Stimulated activated memory B cell treated with anti-CD40 and anti-IgM and Interleukin-4, amounts not matched to agents 10 μg/mL and 1 μg/mL and 100 μg/mL, for 72 hours (primary cell): ENCODE data around the gene CYP1B1.

Experiments
- ATAC-seq: fragments of 150-1000 bp; cut with Tn5 transposase; 2 replicates; pipeline ENCODE4 v1.10.0; 2021
- H3K27ac Mint-ChIP-seq: one replicate; pipeline ENCODE4 v1.8.0; 2022; ENCODE audit warnings: mild to moderate bottlenecking, mixed read lengths
- H3K27me3 Mint-ChIP-seq: one replicate; pipeline ENCODE4 v1.8.0; 2022; ENCODE audit warnings: mixed read lengths
- H3K36me3 Mint-ChIP-seq: one replicate; pipeline ENCODE4 v1.8.0; 2022; ENCODE audit warnings: mixed read lengths
- H3K4me1 Mint-ChIP-seq: one replicate; pipeline ENCODE4 v1.8.0; 2022; ENCODE audit warnings: mixed read lengths
- H3K4me3 Mint-ChIP-seq: one replicate; pipeline ENCODE4 v1.8.0; 2022; ENCODE audit warnings: mild to moderate bottlenecking, moderate library complexity, mixed read lengths
- H3K9me3 Mint-ChIP-seq: one replicate; pipeline ENCODE4 v1.8.0; 2022; ENCODE audit warnings: mixed read lengths

CYP1B1 gene

GRCh38 chr2:38107738-38108410 lies 31.9 kb upstream of the CYP1B1 start:
- no peak overlapping the region for H3K27ac Mint-ChIP-seq
- peaks cover 7% of the 10 kb centered on the region for H3K9me3 Mint-ChIP-seq
- no peak overlapping the region for H3K4me3 Mint-ChIP-seq
- H3K36me3 Mint-ChIP-seq, result no peaks in the 10 kb centered on the region
- no peak for ATAC-seq
- peaks cover 9% of the 10 kb centered on the region for H3K4me1 Mint-ChIP-seq
- peaks cover 51% of the 10 kb centered on the region for H3K27me3 Mint-ChIP-seq

- no peaks in the 10 kb centered on the region for H3K36me3 Mint-ChIP-seq
- H3K4me1 Mint-ChIP-seq, result peaks cover 9% of the 10 kb centered on the region
- H3K9me3 Mint-ChIP-seq, result peaks cover 7% of the 10 kb centered on the region
- no peak overlapping the region for H3K27ac Mint-ChIP-seq
- peak; percentile 51 for ATAC-seq
- no peak overlapping the region for H3K4me3 Mint-ChIP-seq
- H3K27me3 Mint-ChIP-seq, result peaks cover 39% of the 10 kb centered on the region
These were observed 30.6 kb upstream of the CYP1B1 start for GRCh38 chr2:38106405-38107094.

DNA sequence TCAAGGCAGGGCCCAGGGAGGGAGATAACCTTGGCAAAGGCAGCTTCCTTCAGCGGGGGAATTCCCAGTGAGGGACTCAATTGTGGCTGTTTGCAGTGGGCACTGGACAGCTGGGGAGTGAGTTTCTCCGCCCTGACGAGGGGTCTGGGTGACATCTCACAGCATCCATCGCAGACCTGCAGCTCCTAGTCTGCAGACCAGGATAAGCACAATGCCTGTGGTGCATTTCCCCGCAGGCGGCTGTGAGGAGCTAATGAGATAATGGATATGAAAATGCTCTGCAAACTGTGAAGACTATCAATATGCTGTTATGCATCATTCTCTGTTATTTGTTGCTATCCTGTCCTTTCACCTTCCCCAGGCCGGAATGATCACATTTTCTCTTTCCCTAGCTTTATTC lies 30.0 kb upstream of the CYP1B1 start:
- H3K4me1 Mint-ChIP-seq, result peaks cover 9% of the 10 kb centered on the region
- H3K9me3 Mint-ChIP-seq, result peaks cover 3% of the 10 kb centered on the region
- no peak overlapping the region for H3K27ac Mint-ChIP-seq
- H3K4me3 Mint-ChIP-seq, result no peak overlapping the region
- H3K27me3 Mint-ChIP-seq, result peaks cover 36% of the 10 kb centered on the region
- no peaks in the 10 kb centered on the region for H3K36me3 Mint-ChIP-seq
- no peak for ATAC-seq

DNA sequence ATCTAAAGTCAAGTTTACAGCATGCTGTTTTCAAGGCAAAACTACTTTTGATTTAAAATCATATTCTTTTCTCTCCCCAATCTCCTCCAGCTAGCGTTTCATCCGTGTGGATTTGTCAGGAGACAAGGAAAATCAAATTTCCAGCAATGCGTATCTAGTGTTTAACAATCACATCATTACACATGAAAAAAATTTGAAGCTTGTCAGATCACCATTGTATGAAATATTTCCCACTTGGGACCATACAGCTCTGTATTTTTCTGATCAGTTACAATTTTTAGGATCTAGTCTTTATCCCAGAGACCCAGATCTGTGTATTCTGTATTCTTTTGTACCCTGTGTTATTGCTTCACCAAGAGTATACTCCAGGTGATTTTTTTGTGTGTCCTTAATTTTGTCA lies 28.6 kb upstream of the CYP1B1 start:
- H3K4me3 Mint-ChIP-seq, result no peak overlapping the region
- no peak overlapping the region for H3K27ac Mint-ChIP-seq
- no peak for ATAC-seq
- no peaks in the 10 kb centered on the region for H3K36me3 Mint-ChIP-seq
- H3K27me3 Mint-ChIP-seq, result peaks cover 43% of the 10 kb centered on the region
- H3K4me1 Mint-ChIP-seq, result peaks cover 9% of the 10 kb centered on the region
- peaks cover 3% of the 10 kb centered on the region for H3K9me3 Mint-ChIP-seq

GRCh38 chr2:38100328-38100727 lies 24.4 kb upstream of the CYP1B1 start:
- peaks cover 3% of the 10 kb centered on the region for H3K9me3 Mint-ChIP-seq
- no peak overlapping the region for H3K27ac Mint-ChIP-seq
- peaks cover 59% of the 10 kb centered on the region for H3K27me3 Mint-ChIP-seq
- peaks cover 18% of the 10 kb centered on the region for H3K4me1 Mint-ChIP-seq
- no peak for ATAC-seq
- H3K4me3 Mint-ChIP-seq, result no peak overlapping the region
- no peaks in the 10 kb centered on the region for H3K36me3 Mint-ChIP-seq

DNA sequence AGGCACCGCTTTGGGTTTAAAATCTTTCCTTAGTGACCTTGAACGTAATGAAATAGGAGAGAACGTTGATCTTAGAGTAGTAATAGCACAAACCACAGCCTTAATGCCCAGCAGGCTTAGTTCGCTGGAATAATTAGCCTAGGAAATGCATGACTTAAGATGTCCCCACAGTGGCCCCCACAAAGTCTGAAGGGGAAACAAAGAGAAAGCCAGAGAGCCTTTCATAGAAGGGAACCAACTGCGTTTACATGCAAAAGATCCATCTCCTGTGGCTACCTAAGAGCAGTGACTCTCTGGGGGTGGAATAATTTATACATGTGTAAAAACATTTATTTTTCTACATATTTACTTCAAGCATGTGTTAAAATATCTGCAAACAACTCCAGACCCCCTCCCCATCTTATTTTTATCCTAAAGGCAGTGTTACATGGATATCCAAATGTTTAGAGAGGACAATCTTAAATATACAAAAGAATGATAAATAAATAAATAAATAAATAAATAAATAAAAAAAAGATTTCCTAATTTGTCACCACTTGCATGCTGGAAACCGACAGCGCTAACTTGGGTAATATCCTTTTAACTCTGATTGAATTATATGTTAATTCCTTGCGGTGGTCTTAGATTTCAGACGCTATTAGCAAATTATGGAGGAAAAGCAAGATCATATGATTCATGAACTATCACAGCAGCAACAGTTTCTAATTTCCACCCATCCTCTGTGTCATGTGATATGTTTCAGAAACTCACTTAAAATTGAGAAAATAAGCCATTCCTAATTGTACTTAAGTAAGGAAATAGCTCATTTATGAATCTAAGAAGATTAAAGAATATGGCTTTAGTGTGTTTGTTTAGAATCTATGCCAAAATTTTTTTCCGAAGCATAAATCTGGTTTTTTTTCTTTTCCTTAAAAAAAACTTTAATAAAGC lies 23.4 kb upstream of the CYP1B1 start:
- ATAC-seq, result no peak
- peaks cover 18% of the 10 kb centered on the region for H3K4me1 Mint-ChIP-seq
- H3K9me3 Mint-ChIP-seq, result peaks cover 3% of the 10 kb centered on the region
- peak overlapping the region; percentile 32 for H3K4me3 Mint-ChIP-seq
- H3K27me3 Mint-ChIP-seq, result peaks cover 51% of the 10 kb centered on the region
- no peaks in the 10 kb centered on the region for H3K36me3 Mint-ChIP-seq
- H3K27ac Mint-ChIP-seq, result no peak overlapping the region

- peaks cover 3% of the 10 kb centered on the region for H3K9me3 Mint-ChIP-seq
- H3K36me3 Mint-ChIP-seq, result no peaks in the 10 kb centered on the region
- peaks cover 49% of the 10 kb centered on the region for H3K27me3 Mint-ChIP-seq
- peak overlapping the region; percentile 0 for H3K27ac Mint-ChIP-seq
- no peak for ATAC-seq
- peak overlapping the region; percentile 32 for H3K4me3 Mint-ChIP-seq
- peaks cover 18% of the 10 kb centered on the region for H3K4me1 Mint-ChIP-seq
These were observed 22.6 kb upstream of the CYP1B1 start for GRCh38 chr2:38098421-38099098.

DNA sequence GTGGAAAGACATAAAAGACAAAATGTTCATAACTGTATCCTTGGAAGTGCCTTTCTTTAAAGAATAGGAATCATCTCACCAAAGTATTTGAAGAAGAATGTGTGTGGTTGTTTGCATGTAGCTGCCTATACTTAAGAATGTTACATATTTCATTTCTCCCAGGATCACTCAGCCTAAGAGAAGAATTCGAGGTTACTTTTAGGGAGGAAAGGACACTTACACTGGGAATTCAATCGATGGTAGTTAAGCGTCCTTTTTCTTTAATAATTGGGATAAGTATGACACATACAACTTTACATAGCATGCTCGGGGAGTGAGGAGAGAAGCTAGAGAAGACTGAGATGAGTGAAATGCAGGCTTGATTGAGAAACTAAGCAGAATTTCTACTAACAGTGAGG lies 22.0 kb upstream of the CYP1B1 start:
- Mint-ChIP-seq H3K9me3 (no peaks in the 10 kb centered on the region), H3K36me3 (no peaks in the 10 kb centered on the region), H3K27me3 (peaks cover 49% of the 10 kb centered on the region), H3K27ac (peak overlapping the region; percentile 0), H3K4me1 (peaks cover 18% of the 10 kb centered on the region), H3K4me3 (peak overlapping the region; percentile 32)
- ATAC-seq, result no peak

DNA sequence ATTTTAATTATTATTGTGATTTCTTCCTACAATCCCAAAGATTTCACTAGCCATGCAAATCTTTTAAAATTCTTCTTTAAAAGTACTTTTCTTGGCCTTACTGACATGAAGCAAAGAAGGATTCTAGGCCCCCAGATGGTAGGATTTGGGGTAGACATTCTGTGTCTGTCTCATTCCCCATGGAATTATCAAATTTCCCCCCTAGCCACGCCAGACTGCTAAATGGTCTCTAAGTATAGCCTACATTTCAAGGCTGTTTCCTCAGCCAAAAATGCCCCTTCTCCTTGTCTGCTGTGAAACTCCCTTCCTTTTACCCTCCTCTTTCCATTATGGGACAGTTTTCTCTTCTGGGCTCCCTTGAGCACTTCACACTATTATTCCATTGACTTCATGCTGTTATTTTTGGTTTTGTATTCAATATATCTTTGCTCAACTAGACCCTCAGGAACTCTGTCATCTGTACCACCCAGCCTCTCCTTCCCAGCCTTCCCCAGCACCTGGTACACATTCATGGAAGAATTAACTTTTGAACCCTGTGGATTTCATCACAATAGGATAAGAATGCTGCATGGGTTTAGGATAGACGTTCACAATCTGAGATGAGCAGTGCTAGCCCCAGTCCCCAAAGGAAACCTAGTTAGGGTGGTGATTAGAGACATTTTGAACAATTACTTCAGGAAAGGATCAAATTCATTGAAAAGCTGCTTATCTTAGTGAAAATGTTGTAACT lies 21.5 kb upstream of the CYP1B1 start:
- H3K4me1 Mint-ChIP-seq, result peaks cover 18% of the 10 kb centered on the region
- no peak overlapping the region for H3K4me3 Mint-ChIP-seq
- H3K9me3 Mint-ChIP-seq, result no peaks in the 10 kb centered on the region
- no peaks in the 10 kb centered on the region for H3K36me3 Mint-ChIP-seq
- ATAC-seq, result no peak
- H3K27me3 Mint-ChIP-seq, result peaks cover 53% of the 10 kb centered on the region
- H3K27ac Mint-ChIP-seq, result no peak overlapping the region

DNA sequence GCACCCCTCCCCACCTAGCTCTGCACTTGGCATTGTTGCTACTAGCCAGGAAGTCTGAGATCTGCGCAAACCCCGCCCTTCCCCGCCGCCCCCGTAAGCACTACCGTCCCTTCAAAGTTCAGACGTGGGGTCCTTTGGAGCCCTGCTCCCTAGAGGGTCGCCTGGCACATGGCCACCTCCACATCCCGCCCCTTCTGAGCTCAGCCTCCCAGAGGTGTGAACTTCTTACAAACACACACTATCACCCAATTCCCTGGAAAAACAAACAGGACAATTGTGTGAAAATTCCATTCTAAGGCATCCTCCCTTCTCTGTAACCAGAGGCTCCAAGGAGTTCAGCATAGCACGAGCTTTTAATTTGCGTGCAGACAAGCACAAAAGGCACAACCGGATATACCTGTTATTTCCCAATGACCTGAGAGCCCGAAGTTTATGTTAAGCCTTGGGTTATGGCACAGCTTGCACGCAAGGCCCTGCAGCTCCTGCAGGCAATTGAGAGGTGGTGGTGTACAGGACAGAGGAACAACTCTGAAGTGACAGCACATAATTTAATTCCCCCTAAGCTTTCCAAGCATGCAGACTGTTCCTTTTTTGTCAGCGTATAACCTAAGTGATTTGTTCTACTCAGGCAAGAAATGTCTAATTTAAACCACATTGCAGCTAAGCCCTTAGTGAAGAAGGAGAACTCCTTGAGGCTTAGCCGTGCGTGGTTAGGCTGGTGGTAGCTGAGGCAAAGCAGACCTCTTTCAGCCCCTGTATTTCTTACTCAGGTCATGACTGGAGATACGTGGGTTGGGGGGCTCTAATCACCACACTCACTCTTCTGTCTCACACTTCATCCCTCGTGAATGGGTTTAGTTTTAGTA lies 20.3 kb upstream of the CYP1B1 start:
- no peak overlapping the region for H3K4me3 Mint-ChIP-seq
- peaks cover 54% of the 10 kb centered on the region for H3K27me3 Mint-ChIP-seq
- peak overlapping the region; percentile 73 for H3K27ac Mint-ChIP-seq
- H3K4me1 Mint-ChIP-seq, result peaks cover 18% of the 10 kb centered on the region
- no peaks in the 10 kb centered on the region for H3K9me3 Mint-ChIP-seq
- peak; percentile 72 for ATAC-seq
- H3K36me3 Mint-ChIP-seq, result no peaks in the 10 kb centered on the region

GRCh38 chr2:38095079-38095995 lies 19.4 kb upstream of the CYP1B1 start:
- Mint-ChIP-seq H3K4me3 (no peak overlapping the region), H3K27me3 (peaks cover 45% of the 10 kb centered on the region), H3K4me1 (peaks cover 18% of the 10 kb centered on the region), H3K9me3 (no peaks in the 10 kb centered on the region), H3K36me3 (no peaks in the 10 kb centered on the region), H3K27ac (peak overlapping the region; percentile 73)
- no peak for ATAC-seq

DNA sequence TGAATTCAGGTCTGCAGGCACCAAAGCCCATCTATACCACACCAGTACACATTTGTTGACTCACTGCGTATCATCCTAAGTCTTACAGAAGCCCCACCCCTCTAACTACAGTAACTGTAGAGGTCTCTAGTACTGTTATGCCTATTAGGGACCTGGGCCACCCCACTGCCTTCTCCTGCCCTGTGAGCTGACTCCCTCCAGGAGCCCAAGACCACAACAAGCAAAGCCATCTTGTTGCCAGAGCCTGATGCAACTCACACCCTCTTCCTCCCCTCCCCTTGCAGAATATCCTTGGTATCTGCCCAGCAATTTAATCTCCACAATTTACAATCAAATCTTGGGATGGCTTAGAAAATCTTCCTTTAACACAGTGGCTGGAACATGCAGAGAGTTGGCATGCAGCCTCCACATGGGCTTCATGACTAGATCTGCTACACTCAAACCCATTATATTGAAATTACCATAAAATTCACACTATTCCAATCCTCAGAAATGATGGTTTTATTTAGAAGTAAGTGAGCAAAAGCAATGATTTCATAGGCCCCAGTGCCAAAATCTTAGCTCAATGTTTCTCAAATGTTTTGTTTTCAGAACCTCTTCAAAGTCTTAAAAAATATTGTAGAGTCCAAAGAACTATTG lies 17.7 kb upstream of the CYP1B1 start:
- Mint-ChIP-seq H3K36me3 (no peaks in the 10 kb centered on the region), H3K9me3 (no peaks in the 10 kb centered on the region), H3K27me3 (peaks cover 31% of the 10 kb centered on the region), H3K4me3 (no peak overlapping the region), H3K4me1 (peaks cover 13% of the 10 kb centered on the region), H3K27ac (no peak overlapping the region)
- ATAC-seq, result no peak
